GM12874 (cell line): ENCODE measurements around the gene COLEC11.

ENCODE experiments used
- TF ChIP-seq, protein P1 (sequence below): IDR thresholded peaks from 2 replicates; pipeline ENCODE4 v1.5.1; 2011; ENCODE audit warnings: low read depth, mild to moderate bottlenecking, control low read depth, low read length, moderate library complexity; ENCODE audit not compliant: insufficient read depth

COLEC11 gene

DNA sequence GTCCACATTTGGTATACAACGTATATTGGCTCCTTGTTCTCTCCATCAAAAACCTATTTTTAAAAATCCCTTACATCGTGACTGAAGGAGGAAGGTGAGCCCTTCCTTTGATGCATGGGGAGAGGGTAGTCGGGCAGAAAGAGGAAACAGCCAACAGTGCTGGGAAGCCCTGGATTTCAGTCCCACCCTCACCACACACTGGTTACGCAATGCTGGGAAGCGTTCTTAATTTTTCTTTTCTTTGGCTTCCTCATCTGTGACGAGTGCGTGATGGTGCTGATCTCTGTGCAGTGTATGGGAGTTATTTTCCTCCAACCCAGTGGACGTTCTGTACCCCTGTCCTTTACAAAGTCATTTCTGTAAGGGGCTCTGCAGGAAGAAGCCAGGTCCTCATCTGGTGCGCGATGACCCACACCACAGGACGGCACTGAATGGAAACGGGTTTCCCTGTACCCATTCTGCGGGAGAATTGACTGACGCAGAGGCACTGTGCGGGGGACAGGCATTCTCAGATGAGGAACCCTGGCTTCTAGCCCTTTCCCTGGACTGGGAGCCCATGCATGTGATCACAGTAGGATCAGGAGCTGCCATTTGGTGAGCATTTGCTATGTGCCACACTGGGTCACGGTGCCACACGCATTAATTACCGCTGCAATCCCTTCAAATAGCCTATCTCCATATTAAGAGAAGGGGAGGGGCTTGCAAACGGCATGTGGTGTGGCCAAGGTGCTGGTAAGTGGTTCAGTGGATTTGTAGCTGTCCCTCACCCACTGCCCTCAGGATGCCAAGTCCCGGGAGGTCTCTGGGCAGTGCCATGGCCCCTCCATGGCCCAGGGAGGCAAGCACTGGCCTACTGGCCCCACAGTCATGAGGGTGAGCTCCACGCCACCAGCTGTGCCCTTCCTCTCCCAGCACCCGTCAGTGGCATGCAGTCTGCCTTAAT is 4.3 kb downstream of the COLEC11 start:
- TF ChIP-seq, protein P1, sequence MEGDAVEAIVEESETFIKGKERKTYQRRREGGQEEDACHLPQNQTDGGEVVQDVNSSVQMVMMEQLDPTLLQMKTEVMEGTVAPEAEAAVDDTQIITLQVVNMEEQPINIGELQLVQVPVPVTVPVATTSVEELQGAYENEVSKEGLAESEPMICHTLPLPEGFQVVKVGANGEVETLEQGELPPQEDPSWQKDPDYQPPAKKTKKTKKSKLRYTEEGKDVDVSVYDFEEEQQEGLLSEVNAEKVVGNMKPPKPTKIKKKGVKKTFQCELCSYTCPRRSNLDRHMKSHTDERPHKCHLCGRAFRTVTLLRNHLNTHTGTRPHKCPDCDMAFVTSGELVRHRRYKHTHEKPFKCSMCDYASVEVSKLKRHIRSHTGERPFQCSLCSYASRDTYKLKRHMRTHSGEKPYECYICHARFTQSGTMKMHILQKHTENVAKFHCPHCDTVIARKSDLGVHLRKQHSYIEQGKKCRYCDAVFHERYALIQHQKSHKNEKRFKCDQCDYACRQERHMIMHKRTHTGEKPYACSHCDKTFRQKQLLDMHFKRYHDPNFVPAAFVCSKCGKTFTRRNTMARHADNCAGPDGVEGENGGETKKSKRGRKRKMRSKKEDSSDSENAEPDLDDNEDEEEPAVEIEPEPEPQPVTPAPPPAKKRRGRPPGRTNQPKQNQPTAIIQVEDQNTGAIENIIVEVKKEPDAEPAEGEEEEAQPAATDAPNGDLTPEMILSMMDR: no peak

GRCh38 chr2:3600256-3600855 is 5.4 kb downstream of the COLEC11 start:
- TF ChIP-seq, protein P1: no peak

DNA sequence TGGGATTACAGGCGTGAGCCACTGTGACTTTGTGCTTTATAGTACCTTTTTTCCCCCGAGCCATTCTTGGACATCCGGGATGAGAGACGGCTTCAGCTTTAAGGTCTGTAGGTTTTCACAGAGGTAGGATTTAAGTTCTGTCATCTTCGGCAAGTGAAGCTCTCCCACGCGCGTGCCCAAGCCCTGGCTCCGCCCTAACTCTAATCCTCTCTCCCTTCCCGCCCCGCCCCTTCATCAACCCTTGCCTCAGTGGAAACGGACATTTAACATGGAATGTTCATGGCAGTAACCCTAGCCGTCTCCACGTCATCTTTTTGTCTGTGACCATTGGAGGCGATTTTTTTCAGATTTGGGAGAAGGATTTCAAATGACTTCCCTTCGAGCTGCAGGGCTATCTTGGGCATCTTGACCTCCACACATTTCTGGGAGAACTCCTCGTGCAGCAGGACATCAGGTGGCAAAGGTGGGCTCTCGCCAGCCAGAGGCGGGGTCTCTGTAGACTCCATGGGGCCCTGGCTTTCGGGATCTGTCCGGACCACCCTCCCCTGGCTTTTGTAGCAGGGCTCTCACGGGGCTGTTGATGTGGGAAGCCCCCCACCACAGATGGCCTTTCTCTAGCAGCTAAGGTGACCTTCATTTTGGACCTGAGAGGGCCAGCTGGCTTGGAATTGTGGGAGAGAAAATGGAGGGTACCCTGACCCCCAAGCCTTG is 6.8 kb downstream of the COLEC11 start:
- TF ChIP-seq, protein P1: no peak

DNA sequence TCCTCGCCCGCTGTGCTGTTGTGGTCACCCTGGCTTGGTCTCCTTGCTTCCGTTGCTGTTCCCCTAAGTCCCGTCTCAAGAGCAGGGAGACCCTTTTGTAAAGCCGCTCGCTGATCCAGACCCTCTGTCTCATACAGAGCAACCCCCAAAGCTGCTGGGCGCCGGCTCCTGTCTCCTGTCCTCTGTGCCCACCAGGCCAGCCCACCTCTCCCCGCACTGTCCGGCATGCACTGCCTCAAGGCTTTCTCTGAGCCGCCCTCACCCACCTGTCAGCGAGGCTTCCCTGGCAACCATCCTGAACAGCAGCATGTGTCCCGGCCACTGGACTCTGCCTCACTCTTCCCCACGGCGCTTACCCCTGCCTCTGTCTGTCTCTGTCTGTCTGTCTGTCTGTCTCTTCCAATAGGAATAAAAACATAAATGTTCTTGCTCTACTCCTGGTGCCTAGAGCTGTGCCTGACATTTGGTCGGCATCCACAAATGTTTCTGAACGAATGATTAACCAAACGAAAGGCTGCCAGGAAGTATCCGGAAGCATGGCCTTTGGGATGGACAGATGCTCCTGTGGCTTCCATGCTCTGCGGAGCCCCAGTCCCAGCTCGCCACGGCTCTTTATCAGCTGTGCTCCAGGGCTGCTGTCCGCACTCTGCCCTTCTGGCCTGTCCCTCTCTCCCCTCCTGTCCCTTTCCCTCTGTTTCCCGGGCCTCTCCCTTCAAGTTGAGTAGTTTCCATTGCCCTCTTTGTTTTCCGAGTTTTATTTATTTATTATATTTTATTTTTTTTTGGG is 7.8 kb downstream of the COLEC11 start:
- TF ChIP-seq, protein P1: no peak

DNA sequence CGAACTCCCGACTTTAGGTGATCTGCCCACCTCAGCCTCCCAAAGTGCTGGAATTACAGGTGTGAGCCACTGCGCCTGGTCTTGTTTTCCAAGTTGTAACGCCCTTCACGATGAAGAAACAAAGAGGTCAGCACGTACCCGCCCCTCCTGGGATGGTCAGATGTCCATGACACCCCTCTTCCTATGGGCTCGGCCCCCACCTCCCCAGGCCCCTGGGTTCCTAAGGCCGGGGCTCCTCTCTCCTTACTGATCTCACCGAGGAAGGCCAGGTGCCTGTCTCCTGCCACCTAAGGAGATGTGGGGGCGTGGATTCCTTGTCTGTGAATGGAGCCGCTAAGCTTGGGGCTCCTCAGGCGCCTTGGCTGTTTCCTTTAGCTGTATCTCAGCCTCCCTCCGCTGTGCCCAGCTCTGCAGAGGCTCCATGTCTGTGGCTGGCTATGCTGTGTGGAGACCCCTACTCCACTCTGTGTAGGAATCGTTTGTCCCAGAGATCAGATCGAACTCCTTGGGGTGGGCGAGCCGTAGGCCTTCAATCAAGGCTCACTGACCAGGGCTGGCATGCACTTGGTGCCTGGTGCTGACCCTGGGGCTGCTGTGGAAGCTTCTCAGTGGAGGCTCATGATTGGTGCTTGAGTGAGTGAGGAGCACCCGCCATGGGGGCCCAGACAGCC is 8.8 kb downstream of the COLEC11 start:
- TF ChIP-seq, protein P1: no peak

DNA sequence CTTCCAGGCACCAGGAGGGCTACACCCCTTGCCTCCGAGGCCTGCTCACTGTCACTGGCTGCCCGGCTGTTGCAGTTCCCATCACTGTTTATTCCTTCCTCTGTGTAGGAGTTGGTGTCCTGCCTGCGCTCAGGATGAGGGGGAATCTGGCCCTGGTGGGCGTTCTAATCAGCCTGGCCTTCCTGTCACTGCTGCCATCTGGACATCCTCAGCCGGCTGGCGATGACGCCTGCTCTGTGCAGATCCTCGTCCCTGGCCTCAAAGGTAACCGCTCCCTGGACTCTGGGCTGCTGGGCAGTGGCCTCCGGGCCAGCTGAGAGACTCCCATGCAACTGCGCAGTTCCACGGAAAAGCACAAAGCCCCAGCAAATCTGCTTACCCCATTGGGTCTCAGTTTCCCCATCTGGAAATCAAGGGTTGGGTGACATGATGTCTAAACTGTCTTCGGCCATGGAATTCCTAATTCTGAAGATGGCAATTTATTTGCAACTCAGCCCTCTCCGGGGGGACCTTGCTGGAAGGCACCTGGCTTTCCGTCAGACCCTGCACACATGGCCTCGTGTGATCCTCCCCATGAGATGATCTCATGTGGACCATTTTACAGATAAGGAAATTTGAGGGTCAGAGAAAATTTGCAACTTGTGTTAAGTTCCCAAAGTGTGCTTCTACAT is 9.4 kb downstream of the COLEC11 start:
- TF ChIP-seq, protein P1: no peak
